ENCODE measurements around the gene VGLL4.

GRCh38 chr3:11619946-11620652 is 23.6 kb downstream of the VGLL4 start:
- no peak for TF ChIP-seq EZH2 (IDR thresholded peaks at IDR 0.05; ENCODE audit: insufficient read depth, poor library complexity, severe bottlenecking)
- no peak for TF ChIP-seq EZH2phosphoT487 (IDR thresholded peaks at IDR 0.05; ENCODE audit: insufficient read depth, low read depth)

Measured in GM23248 (cell line).